ENCODE results near the gene DUSP18.

Gene DUSP18

DNA sequence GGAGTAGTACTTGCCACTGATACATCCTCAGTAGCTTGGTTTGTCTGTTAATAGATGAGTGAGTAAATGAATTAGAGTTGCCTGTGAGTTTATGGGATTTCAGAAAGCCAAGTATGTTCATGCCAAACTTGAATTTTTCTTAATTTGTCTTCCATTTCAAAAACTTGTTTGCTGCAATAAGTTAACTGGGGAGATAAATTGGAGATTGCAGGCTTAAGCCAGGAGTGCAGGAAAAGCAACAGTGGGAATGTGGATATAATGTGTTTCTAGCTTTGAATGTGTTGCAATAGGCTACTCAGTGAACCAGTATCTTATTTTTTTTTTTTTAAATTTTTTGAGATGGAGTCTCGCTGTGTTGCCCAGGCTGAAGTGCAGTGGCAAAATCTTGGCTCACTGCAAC is 35.2 kb upstream of the DUSP18 start:
- ChIA-PET CTCF (interaction anchor here (0.6 to 2.6 kb wide), 5 partner anchors 29 to 276 kb away, joined by 3 to 6 read pairs (median 4); no protein-coding TSS in a partner anchor), POLR2A (no interaction called here)

DNA sequence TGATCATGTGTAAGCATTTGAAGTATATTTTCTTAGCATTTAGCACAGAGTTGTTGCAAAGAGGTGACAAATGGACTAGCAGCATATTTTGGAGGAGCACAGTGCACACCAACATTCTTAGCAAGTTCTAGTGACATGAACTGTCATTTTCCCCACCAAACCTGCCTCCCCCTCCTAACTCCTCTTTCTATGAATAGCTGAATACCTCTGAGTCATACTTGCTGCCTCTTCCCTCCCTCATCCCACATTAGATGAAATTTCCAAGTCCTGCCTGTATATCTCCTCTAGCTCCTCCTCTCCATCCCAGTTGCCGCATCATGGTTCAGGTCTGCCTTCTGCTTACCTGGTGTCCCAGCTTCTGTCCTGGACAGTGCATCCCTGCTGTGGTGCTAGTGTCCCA is 34.2 kb upstream of the DUSP18 start:
- WGBS (ENCODE audit: insufficient coverage), result 100% methylated on average over 1 of the region's 1 CpG
- no peaks in the 10 kb centered on the region for H3K9me3 ChIP-seq (ENCODE audit: control extremely low read depth in 1 of 5, control insufficient read depth in 4 of 5, insufficient read depth in 2 of 5, low read depth in 1 of 5, low read length in 4 of 5)
- no peaks in the 10 kb centered on the region for H3K27me3 ChIP-seq (replicated peaks in 2 of 5; ENCODE audit: control insufficient read depth in 4 of 5, insufficient read depth in 5 of 5, low read length in 4 of 5)
- H3K27ac ChIP-seq (ENCODE audit: insufficient read depth in 1 of 2, low read depth in 1 of 2, low read length in 2 of 2, poor library complexity in 1 of 2, severe bottlenecking in 2 of 2), result no peak overlapping the region
- no peak overlapping the region for H3K4me3 ChIP-seq (ENCODE audit: control insufficient read depth in 1 of 7, extremely low read depth in 1 of 7, insufficient read depth in 4 of 7, low read depth in 2 of 7, low read length in 6 of 7)
- H3K4me1 ChIP-seq (ENCODE audit: control extremely low read depth in 1 of 4, control insufficient read depth in 4 of 4, insufficient read depth in 4 of 4, low read length in 3 of 4), result no peaks in the 10 kb centered on the region
- ChIA-PET POLR2A (no interaction called here), CTCF (no interaction called here)
- H3K36me3 ChIP-seq (ENCODE audit: control insufficient read depth in 4 of 4, insufficient read depth in 4 of 4, low read length in 3 of 4), result no peaks in the 10 kb centered on the region
- DNase-seq, result no peak

More for the DNA sequence above, 35.2 kb upstream of the DUSP18 start:
- H3K4me3 ChIP-seq (ENCODE audit: control insufficient read depth in 1 of 7, extremely low read depth in 1 of 7, insufficient read depth in 4 of 7, low read depth in 2 of 7, low read length in 6 of 7), result no peak overlapping the region
- no peak for DNase-seq
- no peaks in the 10 kb centered on the region for H3K4me1 ChIP-seq (ENCODE audit: control extremely low read depth in 1 of 4, control insufficient read depth in 4 of 4, insufficient read depth in 4 of 4, low read length in 3 of 4)
- WGBS (ENCODE audit: insufficient coverage), result no CpG with 5 or more reads among the region's 1 CpG
- no peaks in the 10 kb centered on the region for H3K36me3 ChIP-seq (ENCODE audit: control insufficient read depth in 4 of 4, insufficient read depth in 4 of 4, low read length in 3 of 4)
- H3K27ac ChIP-seq (ENCODE audit: insufficient read depth in 1 of 2, low read depth in 1 of 2, low read length in 2 of 2, poor library complexity in 1 of 2, severe bottlenecking in 2 of 2), result no peak overlapping the region
- no peaks in the 10 kb centered on the region for H3K9me3 ChIP-seq (ENCODE audit: control extremely low read depth in 1 of 5, control insufficient read depth in 4 of 5, insufficient read depth in 2 of 5, low read depth in 1 of 5, low read length in 4 of 5)
- no peaks in the 10 kb centered on the region for H3K27me3 ChIP-seq (replicated peaks in 2 of 5; ENCODE audit: control insufficient read depth in 4 of 5, insufficient read depth in 5 of 5, low read length in 4 of 5)

DNA sequence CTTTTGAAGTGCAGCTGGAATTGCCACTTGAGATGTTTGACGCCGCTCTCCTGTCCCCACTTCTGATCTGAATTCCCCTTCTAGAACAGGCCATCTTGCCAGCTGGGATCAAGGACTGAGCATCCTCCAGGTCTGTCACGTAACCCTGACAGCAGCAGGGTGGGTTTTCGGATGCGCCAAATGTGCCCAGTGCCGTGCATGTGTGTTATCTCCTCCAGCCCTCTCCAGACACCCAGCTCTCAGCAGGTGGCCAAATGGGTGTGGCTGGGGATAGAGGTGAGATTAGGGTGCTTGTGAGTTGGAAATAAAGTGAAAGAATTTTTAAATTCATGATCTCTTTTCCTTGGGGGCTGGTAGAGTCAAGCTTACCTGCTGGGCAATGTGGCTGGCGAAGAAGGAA is 30.3 kb upstream of the DUSP18 start:
- no peak for DNase-seq
- H3K4me3 ChIP-seq (ENCODE audit: control insufficient read depth in 1 of 7, extremely low read depth in 1 of 7, insufficient read depth in 4 of 7, low read depth in 2 of 7, low read length in 6 of 7), result no peak overlapping the region
- H3K9me3 ChIP-seq (ENCODE audit: control extremely low read depth in 1 of 5, control insufficient read depth in 4 of 5, insufficient read depth in 2 of 5, low read depth in 1 of 5, low read length in 4 of 5), result no peaks in the 10 kb centered on the region
- ChIA-PET POLR2A (interaction anchor here (0.7 kb wide), 1 partner anchor 46 kb away, joined by 3 read pairs; no protein-coding TSS in a partner anchor), CTCF (interaction anchor here (0.9 to 1.6 kb wide), 2 partner anchors 57 to 63 kb away, joined by 3 to 4 read pairs; no protein-coding TSS in a partner anchor)
- 100% methylated on average over 4 of the region's 7 CpGs for WGBS (ENCODE audit: insufficient coverage)
- H3K27me3 ChIP-seq (replicated peaks in 2 of 5; ENCODE audit: control insufficient read depth in 4 of 5, insufficient read depth in 5 of 5, low read length in 4 of 5), result peaks cover 0 to 5% (median 0%) of the 10 kb centered on the region in 5 experiments
- peaks cover 0 to 19% (median 9%) of the 10 kb centered on the region in 4 experiments for H3K4me1 ChIP-seq (ENCODE audit: control extremely low read depth in 1 of 4, control insufficient read depth in 4 of 4, insufficient read depth in 4 of 4, low read length in 3 of 4)
- no peaks in the 10 kb centered on the region for H3K36me3 ChIP-seq (ENCODE audit: control insufficient read depth in 4 of 4, insufficient read depth in 4 of 4, low read length in 3 of 4)
- no peak overlapping the region for H3K27ac ChIP-seq (ENCODE audit: insufficient read depth in 1 of 2, low read depth in 1 of 2, low read length in 2 of 2, poor library complexity in 1 of 2, severe bottlenecking in 2 of 2)

DNA sequence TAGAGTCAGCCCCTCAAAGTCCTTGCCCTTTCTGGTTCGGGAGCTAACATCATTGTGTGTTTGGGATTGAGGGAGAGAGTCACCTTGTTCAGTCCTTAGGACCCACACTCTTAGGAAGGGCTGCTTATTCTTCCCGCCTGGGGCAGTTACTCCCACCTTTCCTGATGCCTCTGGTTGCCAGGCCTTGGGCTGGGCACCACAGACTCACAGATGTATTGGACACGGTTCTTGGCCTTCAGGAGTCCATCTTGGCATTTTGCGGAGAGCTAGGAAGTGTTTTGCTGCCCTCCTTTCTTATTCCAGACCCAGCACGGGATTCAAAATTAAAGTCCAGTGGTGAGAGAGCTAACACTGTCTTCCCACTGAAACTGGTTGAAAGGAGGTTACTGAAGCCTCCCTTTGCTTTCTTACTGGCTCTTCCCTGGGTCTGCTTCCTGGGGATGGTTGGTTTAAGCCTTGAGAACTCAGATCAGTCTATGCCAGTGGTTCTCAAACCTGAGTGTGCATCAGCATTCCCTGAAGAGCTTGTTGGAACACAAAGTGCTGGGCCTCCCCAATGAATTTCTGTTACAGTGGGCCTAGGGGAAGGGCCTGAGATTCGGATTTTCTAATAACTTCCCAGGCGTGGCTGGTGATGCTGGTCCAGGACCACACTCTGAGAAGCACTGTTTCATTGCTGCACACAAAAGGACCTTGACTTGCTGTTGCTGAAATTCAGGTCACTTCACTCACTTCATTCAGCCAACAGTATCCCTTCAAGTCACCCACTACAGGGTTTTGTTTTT is 28.4 kb upstream of the DUSP18 start:
- Histone ChIP-seq H3K4me3 (ENCODE audit: control insufficient read depth in 1 of 7, extremely low read depth in 1 of 7, insufficient read depth in 4 of 7, low read depth in 2 of 7, low read length in 6 of 7) (no peak overlapping the region), H3K27ac (ENCODE audit: insufficient read depth in 1 of 2, low read depth in 1 of 2, low read length in 2 of 2, poor library complexity in 1 of 2, severe bottlenecking in 2 of 2) (no peak overlapping the region), H3K9me3 (ENCODE audit: control extremely low read depth in 1 of 5, control insufficient read depth in 4 of 5, insufficient read depth in 2 of 5, low read depth in 1 of 5, low read length in 4 of 5) (no peaks in the 10 kb centered on the region), H3K36me3 (ENCODE audit: control insufficient read depth in 4 of 4, insufficient read depth in 4 of 4, low read length in 3 of 4) (no peaks in the 10 kb centered on the region), H3K4me1 (ENCODE audit: control extremely low read depth in 1 of 4, control insufficient read depth in 4 of 4, insufficient read depth in 4 of 4, low read length in 3 of 4) (peaks cover 0 to 19% (median 9%) of the 10 kb centered on the region in 4 experiments), H3K27me3 (replicated peaks in 2 of 5; ENCODE audit: control insufficient read depth in 4 of 5, insufficient read depth in 5 of 5, low read length in 4 of 5) (peaks cover 0 to 5% (median 0%) of the 10 kb centered on the region in 5 experiments)
- ChIA-PET CTCF (interaction anchor here (0.8 to 1.2 kb wide), 3 partner anchors 8 to 61 kb away, joined by 3 read pairs; no protein-coding TSS in a partner anchor), POLR2A (no interaction called here)
- no peak for DNase-seq
- WGBS (ENCODE audit: insufficient coverage), result 96% methylated on average over 7 of the region's 7 CpGs

DNA sequence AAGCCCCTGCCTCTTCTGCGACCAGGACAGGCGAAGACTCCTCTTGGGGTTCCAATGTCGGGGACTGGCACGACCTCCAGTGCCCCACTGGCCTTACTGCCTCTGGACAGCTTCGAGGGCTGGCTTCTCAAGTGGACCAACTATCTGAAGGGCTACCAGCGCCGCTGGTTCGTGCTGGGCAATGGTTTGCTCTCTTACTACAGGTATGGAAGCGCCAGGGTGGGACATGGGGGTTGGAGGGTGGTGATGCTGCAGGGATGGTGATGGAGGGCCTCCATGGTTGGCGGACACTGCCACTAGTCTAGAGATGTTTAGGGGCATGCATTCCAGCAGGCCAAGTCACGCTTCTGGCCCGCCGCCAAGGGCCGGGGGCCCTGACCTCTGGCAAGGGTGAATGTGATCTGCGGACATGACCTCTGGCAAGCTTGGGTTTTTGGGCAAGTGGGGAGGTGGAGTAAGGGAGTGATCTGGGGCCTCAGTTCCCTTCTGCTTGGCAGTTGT is 27.7 kb upstream of the DUSP18 start:
- Histone ChIP-seq H3K9me3 (ENCODE audit: control extremely low read depth in 1 of 5, control insufficient read depth in 4 of 5, insufficient read depth in 2 of 5, low read depth in 1 of 5, low read length in 4 of 5) (no peaks in the 10 kb centered on the region), H3K4me1 (ENCODE audit: control extremely low read depth in 1 of 4, control insufficient read depth in 4 of 4, insufficient read depth in 4 of 4, low read length in 3 of 4) (peaks cover 0 to 19% (median 9%) of the 10 kb centered on the region in 4 experiments), H3K4me3 (ENCODE audit: control insufficient read depth in 1 of 7, extremely low read depth in 1 of 7, insufficient read depth in 4 of 7, low read depth in 2 of 7, low read length in 6 of 7) (peak overlapping the region; percentile 40 to 87 (median 64)), H3K27ac (ENCODE audit: insufficient read depth in 1 of 2, low read depth in 1 of 2, low read length in 2 of 2, poor library complexity in 1 of 2, severe bottlenecking in 2 of 2) (no peak overlapping the region), H3K27me3 (replicated peaks in 2 of 5; ENCODE audit: control insufficient read depth in 4 of 5, insufficient read depth in 5 of 5, low read length in 4 of 5) (peaks cover 0 to 5% (median 0%) of the 10 kb centered on the region in 5 experiments), H3K36me3 (ENCODE audit: control insufficient read depth in 4 of 4, insufficient read depth in 4 of 4, low read length in 3 of 4) (no peaks in the 10 kb centered on the region)
- no peak for DNase-seq
- 72% methylated on average over 8 of the region's 15 CpGs for WGBS (ENCODE audit: insufficient coverage)
- POLR2A ChIA-PET, result no interaction called here
- CTCF ChIA-PET, result interaction anchor here (0.8 to 1.2 kb wide), 3 partner anchors 8 to 61 kb away, joined by 3 read pairs; no protein-coding TSS in a partner anchor

DNA sequence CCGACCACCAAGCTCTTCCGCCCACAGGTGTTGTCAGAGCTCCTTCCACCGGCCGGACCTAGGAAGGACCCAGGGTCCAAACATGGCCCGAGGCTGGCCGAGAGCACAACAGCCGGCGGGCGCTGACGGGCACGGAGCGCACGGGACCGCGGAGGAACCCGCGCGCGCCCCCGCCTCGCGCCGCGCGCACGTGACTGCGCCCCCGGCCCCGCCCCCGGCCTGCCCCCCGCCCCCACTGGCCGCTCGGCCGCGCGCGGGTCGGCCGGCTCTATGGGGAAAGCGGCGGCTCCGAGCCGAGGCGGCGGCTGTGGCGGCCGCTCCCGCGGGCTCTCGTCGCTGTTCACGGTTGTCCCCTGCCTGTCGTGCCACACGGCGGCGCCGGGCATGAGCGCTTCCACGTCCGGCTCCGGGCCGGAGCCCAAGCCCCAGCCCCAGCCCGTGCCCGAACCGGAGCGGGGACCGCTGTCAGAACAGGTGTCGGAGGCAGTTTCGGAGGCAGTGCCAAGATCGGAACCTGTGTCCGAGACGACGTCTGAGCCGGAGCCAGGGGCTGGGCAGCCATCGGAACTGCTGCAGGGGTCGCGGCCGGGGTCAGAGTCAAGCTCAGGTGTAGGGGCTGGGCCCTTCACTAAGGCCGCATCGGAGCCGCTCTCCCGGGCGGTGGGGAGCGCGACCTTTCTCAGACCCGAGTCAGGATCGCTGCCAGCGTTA is 27.1 kb upstream of the DUSP18 start, which contains the start of gene OSBP2:
Gene OSBP2, plus strand, starts transcription at position 235 of the 711 bp plus-strand sequence. Its CDS starts 36 bp downstream, at position 271.
- Histone ChIP-seq H3K4me1 (ENCODE audit: control extremely low read depth in 1 of 4, control insufficient read depth in 4 of 4, insufficient read depth in 4 of 4, low read length in 3 of 4) (peaks cover 0 to 19% (median 9%) of the 10 kb centered on the region in 4 experiments), H3K27ac (ENCODE audit: insufficient read depth in 1 of 2, low read depth in 1 of 2, low read length in 2 of 2, poor library complexity in 1 of 2, severe bottlenecking in 2 of 2) (no peak within 1 kb of the TSS), H3K4me3 (ENCODE audit: control insufficient read depth in 1 of 7, extremely low read depth in 1 of 7, insufficient read depth in 4 of 7, low read depth in 2 of 7, low read length in 6 of 7) (peak within 1 kb of the TSS; percentile 58 to 87 (median 71)), H3K9me3 (ENCODE audit: control extremely low read depth in 1 of 5, control insufficient read depth in 4 of 5, insufficient read depth in 2 of 5, low read depth in 1 of 5, low read length in 4 of 5) (no peaks in the 10 kb centered on the region), H3K27me3 (replicated peaks in 2 of 5; ENCODE audit: control insufficient read depth in 4 of 5, insufficient read depth in 5 of 5, low read length in 4 of 5) (peaks cover 0 to 5% (median 0%) of the 10 kb centered on the region in 5 experiments), H3K36me3 (ENCODE audit: control insufficient read depth in 4 of 4, insufficient read depth in 4 of 4, low read length in 3 of 4) (no peaks in the 10 kb centered on the region)
- peak; percentile 36 to 54 (median 48) for DNase-seq
- WGBS (ENCODE audit: insufficient coverage), result 3% methylated on average over 61 of the region's 88 CpGs
- ChIA-PET CTCF (interaction anchor here (0.8 to 1.1 kb wide), 4 partner anchors 9 to 60 kb away, joined by 3 read pairs; no protein-coding TSS in a partner anchor), POLR2A (interaction anchor here (0.7 kb wide), 1 partner anchor 60 kb away, joined by 3 read pairs; no protein-coding TSS in a partner anchor)

Data from common myeloid progenitor, CD34-positive (primary cell).